Measurements from ENCODE around the gene CDK14.

Gene CDK14

DNA sequence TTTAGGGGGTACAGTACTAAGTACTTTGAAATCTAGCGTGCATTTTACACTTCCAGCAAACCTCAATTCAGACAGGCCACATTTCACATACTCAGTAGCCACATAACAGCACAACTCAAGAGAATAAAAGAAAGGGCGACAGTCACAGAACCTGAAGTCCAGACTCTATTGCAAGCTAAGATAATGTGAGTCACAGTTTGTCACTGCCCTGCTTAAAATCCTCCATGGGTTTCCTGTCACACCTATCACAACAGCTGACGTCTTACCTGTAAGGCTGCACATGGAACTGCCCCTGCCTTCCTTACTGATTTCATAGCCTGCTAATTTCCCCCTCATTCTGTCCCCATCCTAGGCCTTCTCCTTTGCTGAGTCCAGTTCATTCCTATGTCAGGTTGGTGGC lies 16.1 kb upstream of the CDK14 start:
- Histone ChIP-seq H3K36me3 (no peaks in the 10 kb centered on the region), H3K27me3 (no peaks in the 10 kb centered on the region), H3K4me1 (no peaks in the 10 kb centered on the region), H3K4me3 (ENCODE audit: low read depth, low read length) (no peak overlapping the region), H3K9me3 (no peaks in the 10 kb centered on the region)
- DNase-seq, result no peak
- TF ChIP-seq, protein P1, sequence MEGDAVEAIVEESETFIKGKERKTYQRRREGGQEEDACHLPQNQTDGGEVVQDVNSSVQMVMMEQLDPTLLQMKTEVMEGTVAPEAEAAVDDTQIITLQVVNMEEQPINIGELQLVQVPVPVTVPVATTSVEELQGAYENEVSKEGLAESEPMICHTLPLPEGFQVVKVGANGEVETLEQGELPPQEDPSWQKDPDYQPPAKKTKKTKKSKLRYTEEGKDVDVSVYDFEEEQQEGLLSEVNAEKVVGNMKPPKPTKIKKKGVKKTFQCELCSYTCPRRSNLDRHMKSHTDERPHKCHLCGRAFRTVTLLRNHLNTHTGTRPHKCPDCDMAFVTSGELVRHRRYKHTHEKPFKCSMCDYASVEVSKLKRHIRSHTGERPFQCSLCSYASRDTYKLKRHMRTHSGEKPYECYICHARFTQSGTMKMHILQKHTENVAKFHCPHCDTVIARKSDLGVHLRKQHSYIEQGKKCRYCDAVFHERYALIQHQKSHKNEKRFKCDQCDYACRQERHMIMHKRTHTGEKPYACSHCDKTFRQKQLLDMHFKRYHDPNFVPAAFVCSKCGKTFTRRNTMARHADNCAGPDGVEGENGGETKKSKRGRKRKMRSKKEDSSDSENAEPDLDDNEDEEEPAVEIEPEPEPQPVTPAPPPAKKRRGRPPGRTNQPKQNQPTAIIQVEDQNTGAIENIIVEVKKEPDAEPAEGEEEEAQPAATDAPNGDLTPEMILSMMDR (IDR thresholded peaks at IDR 0.05; ENCODE audit: low read depth, low read length), result no peak

DNA sequence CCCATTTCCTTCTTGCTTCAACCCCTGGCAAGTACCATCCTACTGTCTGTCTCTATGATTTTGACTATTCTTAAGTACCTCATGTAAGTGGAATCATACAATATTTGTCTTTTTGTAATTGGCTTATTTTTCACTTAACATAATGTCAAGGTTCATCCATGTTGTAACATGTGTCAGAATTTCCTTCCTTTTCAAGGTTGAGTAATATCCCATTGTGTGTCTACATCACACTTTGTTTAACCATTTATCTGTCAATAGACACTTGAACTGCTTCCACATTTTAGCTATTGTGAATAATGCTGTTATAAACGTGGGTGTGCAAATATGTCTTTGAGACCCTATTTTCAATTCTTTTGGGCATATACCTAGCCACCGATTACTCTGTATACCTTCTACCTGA lies 14.0 kb upstream of the CDK14 start:
- H3K9me3 ChIP-seq, result no peaks in the 10 kb centered on the region
- DNase-seq, result no peak
- H3K4me3 ChIP-seq (ENCODE audit: low read depth, low read length), result no peak overlapping the region
- TF ChIP-seq, protein P1 (IDR thresholded peaks at IDR 0.05; ENCODE audit: low read depth, low read length), result no peak
- no peaks in the 10 kb centered on the region for H3K4me1 ChIP-seq
- H3K27me3 ChIP-seq, result no peaks in the 10 kb centered on the region
- no peaks in the 10 kb centered on the region for H3K36me3 ChIP-seq

DNA sequence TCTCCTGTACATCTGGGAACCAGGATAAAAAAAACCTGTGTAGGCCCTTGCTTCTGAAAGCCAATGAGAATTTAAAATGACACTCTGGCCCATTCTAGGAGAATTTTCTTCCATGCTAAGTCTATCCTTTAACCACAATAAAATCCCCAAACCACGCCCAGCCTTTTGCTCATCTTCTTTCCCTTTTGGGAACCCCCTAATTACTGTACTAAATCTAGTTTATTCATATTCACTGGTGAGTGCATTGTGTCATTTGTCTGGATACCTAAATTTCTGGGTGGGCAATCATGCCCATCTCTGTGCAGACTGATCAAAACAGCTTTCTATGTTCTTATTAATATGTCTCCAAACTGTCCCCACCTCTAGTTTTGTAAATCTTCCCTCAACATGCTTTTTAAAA lies 11.7 kb upstream of the CDK14 start:
- Histone ChIP-seq H3K9me3 (no peaks in the 10 kb centered on the region), H3K4me3 (ENCODE audit: low read depth, low read length) (no peak overlapping the region), H3K4me1 (no peaks in the 10 kb centered on the region), H3K27me3 (no peaks in the 10 kb centered on the region), H3K36me3 (no peaks in the 10 kb centered on the region)
- no peak for DNase-seq
- TF ChIP-seq, protein P1 (IDR thresholded peaks at IDR 0.05; ENCODE audit: low read depth, low read length), result no peak

DNA sequence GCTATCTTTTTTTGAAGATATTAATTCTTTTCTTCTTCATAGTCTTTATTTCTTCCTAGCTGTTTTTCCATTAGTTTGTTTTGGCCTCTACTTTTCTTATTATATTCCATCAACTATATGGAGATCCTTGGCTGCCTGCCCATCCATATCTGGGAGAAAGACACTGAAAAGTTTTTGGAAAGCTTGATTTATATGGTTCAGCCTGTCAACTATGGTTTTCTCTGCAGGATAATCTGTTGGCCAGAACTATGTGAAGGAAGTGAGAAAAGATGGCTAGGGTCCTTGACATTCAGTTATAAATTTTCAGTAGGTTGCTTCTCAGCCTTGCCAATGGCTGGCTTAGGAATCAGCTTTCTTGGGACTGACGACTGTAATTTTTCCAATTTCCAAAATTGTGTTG lies 10.0 kb upstream of the CDK14 start:
- no peak for DNase-seq
- Histone ChIP-seq H3K4me3 (ENCODE audit: low read depth, low read length) (no peak overlapping the region), H3K4me1 (no peaks in the 10 kb centered on the region), H3K9me3 (no peaks in the 10 kb centered on the region), H3K36me3 (no peaks in the 10 kb centered on the region), H3K27me3 (no peaks in the 10 kb centered on the region)
- TF ChIP-seq, protein P1 (IDR thresholded peaks at IDR 0.05; ENCODE audit: low read depth, low read length), result no peak

DNA sequence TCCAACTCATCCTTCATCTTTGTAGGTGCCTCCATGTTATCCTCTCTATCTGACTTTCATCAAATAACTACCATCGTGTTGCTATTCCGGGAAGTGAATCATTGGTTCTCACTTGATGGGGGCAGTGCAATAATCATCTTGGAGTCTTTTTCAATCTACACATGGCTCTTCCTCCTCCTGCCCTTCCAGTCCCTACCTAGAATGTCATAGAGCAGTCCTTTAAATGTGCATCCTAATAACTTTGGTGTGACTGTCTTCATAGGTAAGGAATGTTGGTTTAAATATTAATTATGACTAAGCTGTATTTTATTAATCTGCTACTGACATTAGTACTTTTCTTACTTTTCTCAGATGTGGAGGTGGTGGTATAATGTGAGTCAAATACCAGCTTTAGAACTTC lies 8.4 kb upstream of the CDK14 start:
- H3K4me1 ChIP-seq, result no peaks in the 10 kb centered on the region
- H3K9me3 ChIP-seq, result no peaks in the 10 kb centered on the region
- TF ChIP-seq, protein P1 (IDR thresholded peaks at IDR 0.05; ENCODE audit: low read depth, low read length), result no peak
- H3K4me3 ChIP-seq (ENCODE audit: low read depth, low read length), result no peak overlapping the region
- H3K27me3 ChIP-seq, result no peaks in the 10 kb centered on the region
- no peak for DNase-seq
- H3K36me3 ChIP-seq, result no peaks in the 10 kb centered on the region

DNA sequence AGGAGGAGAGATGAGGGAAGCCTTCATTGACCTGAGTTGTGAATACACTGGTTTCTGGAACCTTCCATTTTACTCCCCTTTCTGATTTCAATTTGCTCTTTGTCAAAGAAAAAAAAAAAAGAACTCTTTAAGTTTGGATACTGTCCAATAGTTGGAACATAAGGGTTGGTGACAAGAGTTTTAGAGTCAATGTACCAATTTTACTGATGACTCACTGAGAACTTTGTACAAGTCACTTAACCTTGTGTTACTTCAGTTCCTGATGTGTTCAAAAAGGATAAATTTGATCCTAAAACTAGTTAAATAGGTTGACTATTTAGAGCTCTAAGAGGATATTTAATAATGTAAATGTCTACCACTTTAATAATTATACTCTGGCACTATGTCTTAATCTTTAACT lies 4.1 kb upstream of the CDK14 start:
- Histone ChIP-seq H3K27me3 (peaks cover 22% of the 10 kb centered on the region), H3K36me3 (no peaks in the 10 kb centered on the region), H3K4me3 (ENCODE audit: low read depth, low read length) (no peak overlapping the region), H3K9me3 (no peaks in the 10 kb centered on the region), H3K4me1 (no peaks in the 10 kb centered on the region)
- TF ChIP-seq, protein P1 (IDR thresholded peaks at IDR 0.05; ENCODE audit: low read depth, low read length), result no peak
- DNase-seq, result no peak

All from BE2C (cell line).